Motor neuron (in vitro differentiated cells): Measurements from ENCODE around the gene THY1. TPM values are rescaled to one million over a fixed set of nuclear protein-coding genes. Genes with fewer than 3 reads are reported as not detected.

Experiments used
- total RNA-seq, 8 experiments: library from RNA; unstranded; fragments of 300-600 nt; gene quantifications; 2 replicates each; pipeline versions ENCODE4 v1.2.3 to v1.2.4, GENCODE V29; 2022

THY1 gene
- total RNA-seq, 8 experiments from 2014 or later = 19.8 to 575 (median 31.3) TPM

Other genes with a start within 250 kb of the THY1 start
- 1 to 10 TPM in 2 of 8 experiments, under 1 TPM in 5, not detected in 1; 0.15 to 2.5 (median 0.29) TPM for gene NHERF4, start 237.7 kb downstream of the THY1 start, total RNA-seq
- 10 to 100 TPM in 7 of 8 experiments, 1 to 10 TPM in 1; 5.1 to 19.3 (median 13.9) TPM for gene CBL, start 216.8 kb downstream of the THY1 start, total RNA-seq
- gene MCAM, start 106.0 kb downstream of the THY1 start, total RNA-seq = 10 to 100 TPM in 4 of 8 experiments, 1 to 10 TPM in 4; 2.0 to 78.9 (median 10.4) TPM
- 10 to 100 TPM in 4 of 8 experiments, 1 to 10 TPM in 4; 5.7 to 26.5 (median 10.9) TPM for gene RNF26, start 88.6 kb downstream of the THY1 start, total RNA-seq
- gene C1QTNF5, start 82.3 kb downstream of the THY1 start, total RNA-seq = 10 to 100 TPM in 1 of 8 experiments, 1 to 10 TPM in 3, under 1 TPM in 3, not detected in 1; 0.54 to 27.8 (median 1.4) TPM
- under 1 TPM in 6 of 8 experiments, not detected in 2; 0.05 to 0.62 (median 0.12) TPM for gene MFRP, start 76.5 kb downstream of the THY1 start, total RNA-seq
- 10 to 100 TPM in 1 of 8 experiments, 1 to 10 TPM in 7; 1.1 to 15.2 (median 2.6) TPM for gene USP2, start 41.5 kb downstream of the THY1 start, total RNA-seq